OCI-LY7 (cell line): ENCODE data around the gene SAE1. TPM values are rescaled to one million over a fixed set of nuclear protein-coding genes. Genes with fewer than 3 reads are reported as not detected.

ENCODE experiments used
- BruUV-seq: library from RNA; stranded (reverse); fragments of 400-500 nt; replicated peaks from 2 replicates; lab custom pipeline; 2021; lab: Mats Ljungman, UMichigan
- CTCF ChIA-PET: fragments of 300-600 bp; sonication (Branson Sonifier 250); formaldehyde crosslinking; loops from one replicate; lab custom pipeline; 2022; ENCODE audit warnings: antibody characterized with exemption; ENCODE audit not compliant: unreplicated experiment; lab: Charles Lee
- POLR2A ChIA-PET: fragments of 300-600 bp; sonication (Branson Sonifier 250); formaldehyde crosslinking; loops from one replicate; lab custom pipeline; 2022; ENCODE audit warnings: antibody characterized with exemption; lab: Charles Lee
- DNase-seq: peaks from one replicate; pipeline ENCODE4 v3.0.0-alpha.2; 2015; ENCODE audit warnings: low spot score
- H2AFZ ChIP-seq: fragments of 200-600 bp; sonication (generic), shearing (Covaris generic); 2 replicates; pipeline ENCODE4 v1.6.1; 2014; ENCODE audit warnings: mild to moderate bottlenecking, antibody characterized with exemption, low read length, moderate library complexity
- H3K27ac ChIP-seq: fragments of 200-600 bp; sonication (generic); 2 replicates; pipeline ENCODE4 v1.5.1; 2014; ENCODE audit warnings: mixed run types, low read depth, mild to moderate bottlenecking, moderate library complexity, low read length, inconsistent platforms; ENCODE audit not compliant: poor library complexity, severe bottlenecking
- H3K36me3 ChIP-seq: fragments of 200-600 bp; sonication (generic); 2 replicates; pipeline ENCODE4 v1.6.1; 2014; ENCODE audit warnings: mild to moderate bottlenecking, antibody characterized with exemption, low read length, moderate library complexity, mixed read lengths; ENCODE audit not compliant: insufficient read depth
- H3K4me1 ChIP-seq: fragments of 200-600 bp; sonication (generic); 2 replicates; pipeline ENCODE4 v1.5.1; 2014; ENCODE audit warnings: mild to moderate bottlenecking, low read length; ENCODE audit not compliant: insufficient read depth, poor library complexity, severe bottlenecking
- H3K4me2 ChIP-seq: fragments of 200-600 bp; sonication (generic); 2 replicates; pipeline ENCODE4 v1.6.1; 2014; ENCODE audit warnings: mild to moderate bottlenecking, low read length
- H3K4me3 ChIP-seq: fragments of 200-600 bp; sonication (generic); 2 replicates; pipeline ENCODE4 v1.5.1; 2014; ENCODE audit warnings: mild to moderate bottlenecking, low read depth, low read length; ENCODE audit not compliant: poor library complexity, severe bottlenecking
- H3K79me2 ChIP-seq: fragments of 200-600 bp; sonication (generic); 2 replicates; pipeline ENCODE4 v1.6.1; 2016; ENCODE audit warnings: low read depth, mild to moderate bottlenecking, low read length, moderate library complexity, mixed read lengths; ENCODE audit not compliant: insufficient read depth
- H3K9me2 ChIP-seq: fragments of 200-600 bp; sonication (generic); 2 replicates; pipeline ENCODE4 v1.6.1; 2016; ENCODE audit warnings: mild to moderate bottlenecking, low read length, mixed read lengths; ENCODE audit not compliant: insufficient read depth
- H3K9me3 ChIP-seq: fragments of 200-600 bp; sonication (generic); 2 replicates; pipeline ENCODE4 v1.6.1; 2014; ENCODE audit warnings: mild to moderate bottlenecking, mixed run types, low read length, mixed read lengths
- H4K20me1 ChIP-seq: fragments of 200-600 bp; sonication (generic); 2 replicates; pipeline ENCODE4 v1.6.1; 2014; ENCODE audit warnings: mild to moderate bottlenecking, antibody characterized with exemption, low read length, moderate library complexity, mixed read lengths; ENCODE audit not compliant: insufficient read depth
- EZH2phosphoT487 ChIP-seq: fragments of 200-600 bp; sonication (generic); IDR thresholded peaks from 2 replicates; pipeline ENCODE4 v1.6.1; 2018; ENCODE audit warnings: low read depth, borderline replicate concordance, mild to moderate bottlenecking, mixed run types, antibody characterized with exemption, low read length, moderate library complexity, mixed read lengths
- intact Hi-C: fragments of 100-400 bp; cut with micrococcal nuclease; formaldehyde crosslinking; loops from one replicate; pipeline ENCODE4 v1.10.0; 2022; ENCODE audit not compliant: unreplicated experiment
- total RNA-seq, 2 experiments: library from RNA; depleted of rRNA in 1 of 2; stranded (reverse); fragments of >200 nt in 1 of 2; shearing (Covaris generic) in 1 of 2; gene quantifications; 2 replicates each; pipeline ENCODE4 v1.2.3, GENCODE V29; 2014 to 2022
- TF ChIP-seq, protein P1 (sequence below): fragments of 200-600 bp; sonication (generic); conservative IDR thresholded peaks from 2 replicates; pipeline ENCODE4 v1.5.1; 2014; ENCODE audit warnings: mild to moderate bottlenecking, antibody characterized with exemption, low read length, moderate library complexity, mixed read lengths

The SAE1 gene
- total RNA-seq, 2 experiments from 2014 or later = 144 to 165 TPM

DNA sequence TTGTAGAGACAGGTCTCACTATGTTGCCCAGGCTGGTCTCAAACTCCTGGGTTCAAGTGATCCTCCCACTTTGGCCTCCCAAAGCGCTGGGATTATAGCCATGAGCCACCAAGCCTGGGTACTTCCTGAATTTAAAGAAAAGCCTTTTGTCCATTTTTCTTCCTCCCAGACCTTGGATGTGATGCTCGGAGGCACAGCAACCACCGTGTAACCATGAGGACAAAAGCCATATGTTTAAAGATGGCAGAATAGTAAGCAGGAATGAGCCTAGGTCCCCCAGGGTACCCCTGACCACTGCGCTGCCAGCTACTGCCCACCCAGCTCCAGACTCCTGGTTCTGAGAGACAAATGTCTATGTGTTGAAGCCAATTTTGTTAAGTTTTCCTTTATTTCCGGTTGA, 48.1 kb upstream of the SAE1 start:
- Histone ChIP-seq H3K4me2 (no peak overlapping the region), H3K9me3 (no peaks in the 10 kb centered on the region), H4K20me1 (no peaks in the 10 kb centered on the region), H3K27ac (no peak overlapping the region), H3K4me3 (no peak overlapping the region), H2AFZ (no peak overlapping the region), H3K9me2 (no peaks in the 10 kb centered on the region), H3K79me2 (no peaks in the 10 kb centered on the region), H3K4me1 (no peaks in the 10 kb centered on the region), H3K36me3 (peaks cover 100% of the 10 kb centered on the region)
- ChIA-PET CTCF (no interaction called here), POLR2A (no interaction called here)
- TF ChIP-seq, protein P1, sequence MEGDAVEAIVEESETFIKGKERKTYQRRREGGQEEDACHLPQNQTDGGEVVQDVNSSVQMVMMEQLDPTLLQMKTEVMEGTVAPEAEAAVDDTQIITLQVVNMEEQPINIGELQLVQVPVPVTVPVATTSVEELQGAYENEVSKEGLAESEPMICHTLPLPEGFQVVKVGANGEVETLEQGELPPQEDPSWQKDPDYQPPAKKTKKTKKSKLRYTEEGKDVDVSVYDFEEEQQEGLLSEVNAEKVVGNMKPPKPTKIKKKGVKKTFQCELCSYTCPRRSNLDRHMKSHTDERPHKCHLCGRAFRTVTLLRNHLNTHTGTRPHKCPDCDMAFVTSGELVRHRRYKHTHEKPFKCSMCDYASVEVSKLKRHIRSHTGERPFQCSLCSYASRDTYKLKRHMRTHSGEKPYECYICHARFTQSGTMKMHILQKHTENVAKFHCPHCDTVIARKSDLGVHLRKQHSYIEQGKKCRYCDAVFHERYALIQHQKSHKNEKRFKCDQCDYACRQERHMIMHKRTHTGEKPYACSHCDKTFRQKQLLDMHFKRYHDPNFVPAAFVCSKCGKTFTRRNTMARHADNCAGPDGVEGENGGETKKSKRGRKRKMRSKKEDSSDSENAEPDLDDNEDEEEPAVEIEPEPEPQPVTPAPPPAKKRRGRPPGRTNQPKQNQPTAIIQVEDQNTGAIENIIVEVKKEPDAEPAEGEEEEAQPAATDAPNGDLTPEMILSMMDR = no peak
- TF ChIP-seq EZH2phosphoT487 = no peak
- DNase-seq = no peak
- intact Hi-C loops = no loop called here
- no TSS peak for BruUV-seq

- H3K9me3 ChIP-seq = no peaks in the 10 kb centered on the region
- peaks cover 100% of the 10 kb centered on the region for H3K36me3 ChIP-seq
- H3K9me2 ChIP-seq = no peaks in the 10 kb centered on the region
- intact Hi-C loops = no loop called here
- TF ChIP-seq EZH2phosphoT487 = no peak
- TF ChIP-seq, protein P1 = no peak
- no peak for DNase-seq
- H3K4me3 ChIP-seq = no peak overlapping the region
- no peak overlapping the region for H2AFZ ChIP-seq
- H3K4me2 ChIP-seq = no peak overlapping the region
- H4K20me1 ChIP-seq = no peaks in the 10 kb centered on the region
- no peaks in the 10 kb centered on the region for H3K79me2 ChIP-seq
- CTCF ChIA-PET = no interaction called here
- H3K4me1 ChIP-seq = no peaks in the 10 kb centered on the region
- H3K27ac ChIP-seq = no peak overlapping the region
- BruUV-seq = no TSS peak
- POLR2A ChIA-PET = no interaction called here
Measured at GRCh38 chr19:47084879-47085439, 45.7 kb upstream of the SAE1 start.

- ChIA-PET CTCF (no interaction called here), POLR2A (no interaction called here)
- no peak for DNase-seq
- Histone ChIP-seq H3K9me3 (no peaks in the 10 kb centered on the region), H3K36me3 (peaks cover 100% of the 10 kb centered on the region), H2AFZ (no peak overlapping the region), H3K4me1 (no peaks in the 10 kb centered on the region), H4K20me1 (no peaks in the 10 kb centered on the region), H3K79me2 (no peaks in the 10 kb centered on the region), H3K27ac (no peak overlapping the region), H3K9me2 (no peaks in the 10 kb centered on the region), H3K4me2 (no peak overlapping the region), H3K4me3 (no peak overlapping the region)
- BruUV-seq = no TSS peak
- no peak for TF ChIP-seq EZH2phosphoT487
- TF ChIP-seq, protein P1 = no peak
- intact Hi-C loops = no loop called here
Measured at GRCh38 chr19:47086280-47086679, 44.4 kb upstream of the SAE1 start.
